ENCODE data around the gene CCDC106. TPM values are rescaled to one million over a fixed set of nuclear protein-coding genes. Genes with fewer than 3 reads are reported as not detected.

CCDC106 gene
- total RNA-seq, 1 donor from 2014 or later, result 12.2 TPM

DNA sequence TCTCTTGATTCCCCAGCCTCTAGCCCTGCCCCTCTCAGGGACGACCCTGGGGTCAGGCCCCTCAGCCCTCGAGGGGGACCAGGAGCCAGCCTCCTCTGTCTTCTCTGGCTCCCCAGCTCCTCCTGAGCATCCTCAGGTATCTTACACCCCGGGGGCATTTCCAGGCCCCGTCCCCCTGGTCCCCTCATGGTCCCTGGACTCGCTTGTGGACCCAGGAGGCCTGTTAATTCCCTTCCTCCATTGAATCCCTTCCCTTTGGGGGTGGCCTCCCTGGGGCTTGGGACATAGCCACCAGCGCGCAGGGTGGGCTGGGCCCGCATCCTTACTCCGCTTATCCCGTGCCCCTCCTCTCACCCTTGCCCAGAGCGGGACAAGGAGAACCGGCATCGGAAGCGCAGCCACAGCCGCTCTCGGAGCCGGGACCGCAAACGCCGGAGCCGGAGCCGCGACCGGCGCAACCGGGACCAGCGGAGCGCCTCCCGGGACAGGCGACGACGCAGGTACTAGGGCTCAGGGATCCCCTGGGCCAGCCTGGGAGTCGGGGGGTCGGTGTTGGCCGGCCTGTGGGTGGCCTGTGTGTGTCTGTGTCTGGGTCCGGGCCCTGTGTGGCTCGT is 10.9 kb downstream of the CCDC106 start:
- Histone ChIP-seq H2AFZ (ENCODE audit: low read depth, low read length) (no peak overlapping the region), H3K79me2 (ENCODE audit: insufficient read depth, low read length) (peaks cover 90% of the 10 kb centered on the region), H3K4me2 (ENCODE audit: low read length) (peak overlapping the region; percentile 97), H4K20me1 (ENCODE audit: insufficient read depth, low read length) (peaks cover 86% of the 10 kb centered on the region), H3K4me1 (ENCODE audit: insufficient read depth, low read length) (peaks cover 26% of the 10 kb centered on the region), H3K27me3 (ENCODE audit: insufficient read depth, low read length) (no peaks in the 10 kb centered on the region), H3K9me3 (ENCODE audit: insufficient read depth, low read depth, low read length) (no peaks in the 10 kb centered on the region), H3K4me3 (ENCODE audit: insufficient read depth, low read depth, low read length) (no peak overlapping the region), H3K27ac (ENCODE audit: low read depth, low read length) (no peak overlapping the region), H3K9ac (ENCODE audit: low read length) (no peak overlapping the region), H3K36me3 (ENCODE audit: insufficient read depth, low read length) (peaks cover 16% of the 10 kb centered on the region)
- peak overlapping the region; percentile 74 for H3K4me3 Mint-ChIP-seq (ENCODE audit: unreplicated experiment)
- peak overlapping the region; percentile 20 for H3K27ac Mint-ChIP-seq (ENCODE audit: unreplicated experiment)
- FAIRE-seq (no peak), DNase-seq (ENCODE audit: low read depth) (no peak)
- no peaks in the 10 kb centered on the region for H3K9me3 Mint-ChIP-seq (ENCODE audit: unreplicated experiment)
- TF ChIP-seq EZH2 (IDR thresholded peaks at IDR 0.05; ENCODE audit: insufficient read depth, low read length), result no peak
- TF ChIP-seq, protein P1, sequence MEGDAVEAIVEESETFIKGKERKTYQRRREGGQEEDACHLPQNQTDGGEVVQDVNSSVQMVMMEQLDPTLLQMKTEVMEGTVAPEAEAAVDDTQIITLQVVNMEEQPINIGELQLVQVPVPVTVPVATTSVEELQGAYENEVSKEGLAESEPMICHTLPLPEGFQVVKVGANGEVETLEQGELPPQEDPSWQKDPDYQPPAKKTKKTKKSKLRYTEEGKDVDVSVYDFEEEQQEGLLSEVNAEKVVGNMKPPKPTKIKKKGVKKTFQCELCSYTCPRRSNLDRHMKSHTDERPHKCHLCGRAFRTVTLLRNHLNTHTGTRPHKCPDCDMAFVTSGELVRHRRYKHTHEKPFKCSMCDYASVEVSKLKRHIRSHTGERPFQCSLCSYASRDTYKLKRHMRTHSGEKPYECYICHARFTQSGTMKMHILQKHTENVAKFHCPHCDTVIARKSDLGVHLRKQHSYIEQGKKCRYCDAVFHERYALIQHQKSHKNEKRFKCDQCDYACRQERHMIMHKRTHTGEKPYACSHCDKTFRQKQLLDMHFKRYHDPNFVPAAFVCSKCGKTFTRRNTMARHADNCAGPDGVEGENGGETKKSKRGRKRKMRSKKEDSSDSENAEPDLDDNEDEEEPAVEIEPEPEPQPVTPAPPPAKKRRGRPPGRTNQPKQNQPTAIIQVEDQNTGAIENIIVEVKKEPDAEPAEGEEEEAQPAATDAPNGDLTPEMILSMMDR (IDR thresholded peaks at IDR 0.05; ENCODE audit: insufficient read depth, low read depth, low read length), result no peak
- no peaks in the 10 kb centered on the region for H3K27me3 Mint-ChIP-seq (ENCODE audit: low read depth, unreplicated experiment)
- peaks cover 14% of the 10 kb centered on the region for H3K36me3 Mint-ChIP-seq (ENCODE audit: low read depth, unreplicated experiment)
- peaks cover 28% of the 10 kb centered on the region for H3K4me1 Mint-ChIP-seq (ENCODE audit: low read depth, unreplicated experiment)

DNA sequence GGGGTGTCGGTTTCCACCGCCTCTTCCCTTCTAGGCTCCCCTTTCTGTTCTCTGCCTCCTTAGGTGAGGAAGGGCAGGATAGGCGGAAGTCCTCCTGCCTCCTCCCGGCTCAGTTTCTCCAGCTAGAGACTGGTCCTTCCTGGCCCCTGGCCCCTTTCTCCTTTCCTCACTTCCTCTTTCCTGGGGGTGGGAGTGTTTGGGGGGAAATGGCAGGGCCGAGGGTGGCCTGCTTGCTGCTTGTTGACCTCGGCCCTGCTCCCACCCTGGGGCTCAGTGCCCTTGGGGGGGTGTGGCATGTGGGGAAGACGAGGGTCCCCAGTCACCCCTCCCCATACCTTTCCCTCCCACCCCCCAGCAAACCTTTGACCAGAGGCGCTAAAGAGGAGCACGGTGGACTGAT is 11.8 kb downstream of the CCDC106 start:
- peaks cover 99% of the 10 kb centered on the region for H3K79me2 ChIP-seq (ENCODE audit: insufficient read depth, low read length)
- Mint-ChIP-seq H3K36me3 (ENCODE audit: low read depth, unreplicated experiment) (peaks cover 17% of the 10 kb centered on the region), H3K4me1 (ENCODE audit: low read depth, unreplicated experiment) (peaks cover 28% of the 10 kb centered on the region), H3K27ac (ENCODE audit: unreplicated experiment) (no peak overlapping the region), H3K27me3 (ENCODE audit: low read depth, unreplicated experiment) (no peaks in the 10 kb centered on the region), H3K9me3 (ENCODE audit: unreplicated experiment) (no peaks in the 10 kb centered on the region), H3K4me3 (ENCODE audit: unreplicated experiment) (peak overlapping the region; percentile 45)
- no peak overlapping the region for H3K27ac ChIP-seq (ENCODE audit: low read depth, low read length)
- no peak overlapping the region for H3K4me2 ChIP-seq (ENCODE audit: low read length)
- no peaks in the 10 kb centered on the region for H3K27me3 ChIP-seq (ENCODE audit: insufficient read depth, low read length)
- H3K36me3 ChIP-seq (ENCODE audit: insufficient read depth, low read length), result peaks cover 21% of the 10 kb centered on the region
- H3K4me1 ChIP-seq (ENCODE audit: insufficient read depth, low read length), result peaks cover 26% of the 10 kb centered on the region
- H2AFZ ChIP-seq (ENCODE audit: low read depth, low read length), result no peak overlapping the region
- FAIRE-seq (no peak), DNase-seq (ENCODE audit: low read depth) (no peak)
- no peak overlapping the region for H3K9ac ChIP-seq (ENCODE audit: low read length)
- TF ChIP-seq, protein P1 (IDR thresholded peaks at IDR 0.05; ENCODE audit: insufficient read depth, low read depth, low read length), result no peak
- TF ChIP-seq EZH2 (IDR thresholded peaks at IDR 0.05; ENCODE audit: insufficient read depth, low read length), result no peak
- peaks cover 94% of the 10 kb centered on the region for H4K20me1 ChIP-seq (ENCODE audit: insufficient read depth, low read length)
- H3K9me3 ChIP-seq (ENCODE audit: insufficient read depth, low read depth, low read length), result no peaks in the 10 kb centered on the region
- H3K4me3 ChIP-seq (ENCODE audit: insufficient read depth, low read depth, low read length), result no peak overlapping the region

DNA sequence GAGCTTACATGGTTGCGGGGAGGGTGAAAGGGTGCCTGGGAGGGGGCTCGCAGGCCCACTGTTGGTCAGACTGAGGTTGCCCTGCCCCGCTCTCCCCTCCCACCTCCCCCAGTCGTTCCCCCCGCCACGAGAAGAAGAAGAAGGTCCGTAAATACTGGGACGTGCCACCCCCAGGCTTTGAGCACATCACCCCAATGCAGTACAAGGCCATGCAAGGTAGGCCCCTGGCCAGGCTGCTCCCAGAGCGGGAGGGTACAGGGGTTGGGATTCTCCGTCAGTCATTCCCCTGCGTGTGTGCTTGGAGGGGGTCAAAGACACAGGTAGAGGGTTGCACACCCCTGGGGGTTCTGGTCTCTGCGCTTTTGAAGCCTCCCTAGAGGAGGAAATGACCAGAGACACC is 12.4 kb downstream of the CCDC106 start:
- Histone ChIP-seq H3K9ac (ENCODE audit: low read length) (no peak overlapping the region), H3K4me2 (ENCODE audit: low read length) (no peak overlapping the region), H3K27me3 (ENCODE audit: insufficient read depth, low read length) (no peaks in the 10 kb centered on the region), H2AFZ (ENCODE audit: low read depth, low read length) (no peak overlapping the region), H3K4me3 (ENCODE audit: insufficient read depth, low read depth, low read length) (no peak overlapping the region), H4K20me1 (ENCODE audit: insufficient read depth, low read length) (peaks cover 97% of the 10 kb centered on the region), H3K27ac (ENCODE audit: low read depth, low read length) (no peak overlapping the region), H3K36me3 (ENCODE audit: insufficient read depth, low read length) (peaks cover 21% of the 10 kb centered on the region), H3K9me3 (ENCODE audit: insufficient read depth, low read depth, low read length) (no peaks in the 10 kb centered on the region), H3K4me1 (ENCODE audit: insufficient read depth, low read length) (peaks cover 26% of the 10 kb centered on the region), H3K79me2 (ENCODE audit: insufficient read depth, low read length) (peaks cover 96% of the 10 kb centered on the region)
- Mint-ChIP-seq H3K4me1 (ENCODE audit: low read depth, unreplicated experiment) (peaks cover 28% of the 10 kb centered on the region), H3K36me3 (ENCODE audit: low read depth, unreplicated experiment) (peaks cover 19% of the 10 kb centered on the region), H3K27ac (ENCODE audit: unreplicated experiment) (peak overlapping the region; percentile 26), H3K27me3 (ENCODE audit: low read depth, unreplicated experiment) (no peaks in the 10 kb centered on the region), H3K9me3 (ENCODE audit: unreplicated experiment) (no peaks in the 10 kb centered on the region), H3K4me3 (ENCODE audit: unreplicated experiment) (no peak overlapping the region)
- TF ChIP-seq, protein P1 (IDR thresholded peaks at IDR 0.05; ENCODE audit: insufficient read depth, low read depth, low read length), result no peak
- no peak for TF ChIP-seq EZH2 (IDR thresholded peaks at IDR 0.05; ENCODE audit: insufficient read depth, low read length)
- FAIRE-seq (no peak), DNase-seq (ENCODE audit: low read depth) (no peak)
